Endothelial cell (in vitro differentiated cells): Measurements from ENCODE around the gene SLC30A2. TPM values are rescaled to one million over a fixed set of nuclear protein-coding genes. Genes with fewer than 3 reads are reported as not detected.

ENCODE experiments used
- DNase-seq: peaks from one replicate; pipeline ENCODE4 v3.0.0; 2021; ENCODE audit warnings: low spot score
- H3K27ac Mint-ChIP-seq: one replicate; pipeline ENCODE4 v1.8.0; 2021; ENCODE audit warnings: mixed read lengths, inconsistent platforms; ENCODE audit not compliant: unreplicated experiment
- H3K27me3 Mint-ChIP-seq: one replicate; pipeline ENCODE4 v1.8.0; 2021; ENCODE audit warnings: mild to moderate bottlenecking, moderate library complexity, mixed read lengths, inconsistent platforms; ENCODE audit not compliant: unreplicated experiment
- H3K36me3 Mint-ChIP-seq: one replicate; pipeline ENCODE4 v1.8.0; 2021; ENCODE audit warnings: mild to moderate bottlenecking, low read depth, mixed read lengths, inconsistent platforms; ENCODE audit not compliant: unreplicated experiment
- H3K4me1 Mint-ChIP-seq: one replicate; pipeline ENCODE4 v1.8.0; 2021; ENCODE audit warnings: mild to moderate bottlenecking, mixed read lengths, inconsistent platforms; ENCODE audit not compliant: unreplicated experiment
- H3K4me3 Mint-ChIP-seq: one replicate; pipeline ENCODE4 v1.8.0; 2021; ENCODE audit warnings: mild to moderate bottlenecking, mixed read lengths, inconsistent platforms; ENCODE audit not compliant: unreplicated experiment
- H3K9me3 Mint-ChIP-seq: one replicate; pipeline ENCODE4 v1.8.0; 2021; ENCODE audit warnings: mixed read lengths, inconsistent platforms; ENCODE audit not compliant: unreplicated experiment
- CTCF ChIP-seq: fragments of 200-600 bp; sonication (generic); IDR thresholded peaks from one replicate; pipeline ENCODE4 v1.5.0; 2021; ENCODE audit warnings: antibody characterized with exemption; ENCODE audit not compliant: unreplicated experiment
- total RNA-seq: library from RNA; stranded (reverse); fragmentation: NEBNext Ultra II Directional; extraction: Animal tissue kit (Norgen Biotek cat#: 25700); gene quantifications from one replicate; pipeline ENCODE4 v1.2.1, GENCODE V29; 2021; ENCODE audit not compliant: unreplicated experiment

SLC30A2 gene
- total RNA-seq, 1 donor from 2014 or later = not detected

GRCh38 chr1:26043765-26044164 is 2.2 kb downstream of the SLC30A2 start:
- peaks cover 26% of the 10 kb centered on the region for H3K27me3 Mint-ChIP-seq
- H3K4me3 Mint-ChIP-seq = no peak overlapping the region
- H3K36me3 Mint-ChIP-seq = no peaks in the 10 kb centered on the region
- TF ChIP-seq CTCF = no peak
- H3K9me3 Mint-ChIP-seq = no peaks in the 10 kb centered on the region
- no peak for DNase-seq
- H3K4me1 Mint-ChIP-seq = peaks cover 6% of the 10 kb centered on the region
- H3K27ac Mint-ChIP-seq = no peak overlapping the region

- DNase-seq = no peak
- Mint-ChIP-seq H3K4me3 (no peak overlapping the region), H3K36me3 (no peaks in the 10 kb centered on the region), H3K9me3 (no peaks in the 10 kb centered on the region), H3K27ac (no peak overlapping the region), H3K4me1 (peaks cover 6% of the 10 kb centered on the region), H3K27me3 (peaks cover 20% of the 10 kb centered on the region)
- no peak for TF ChIP-seq CTCF
Measured at GRCh38 chr1:26041978-26042377, 3.9 kb downstream of the SLC30A2 start.

- H3K4me3 Mint-ChIP-seq = no peak overlapping the region
- H3K27me3 Mint-ChIP-seq = peaks cover 20% of the 10 kb centered on the region
- H3K9me3 Mint-ChIP-seq = no peaks in the 10 kb centered on the region
- no peak for DNase-seq
- no peaks in the 10 kb centered on the region for H3K36me3 Mint-ChIP-seq
- peaks cover 6% of the 10 kb centered on the region for H3K4me1 Mint-ChIP-seq
- no peak for TF ChIP-seq CTCF
- no peak overlapping the region for H3K27ac Mint-ChIP-seq
Measured at GRCh38 chr1:26041401-26041800, 4.5 kb downstream of the SLC30A2 start.

- no peaks in the 10 kb centered on the region for H3K36me3 Mint-ChIP-seq
- no peak overlapping the region for H3K4me3 Mint-ChIP-seq
- no peaks in the 10 kb centered on the region for H3K4me1 Mint-ChIP-seq
- no peak for TF ChIP-seq CTCF
- H3K9me3 Mint-ChIP-seq = no peaks in the 10 kb centered on the region
- DNase-seq = no peak
- H3K27ac Mint-ChIP-seq = no peak overlapping the region
- peaks cover 15% of the 10 kb centered on the region for H3K27me3 Mint-ChIP-seq
Measured at GRCh38 chr1:26038904-26039303, 7.0 kb downstream of the SLC30A2 start.

GRCh38 chr1:26038477-26038876 is 7.4 kb downstream of the SLC30A2 start:
- no peak for TF ChIP-seq CTCF
- H3K36me3 Mint-ChIP-seq = no peaks in the 10 kb centered on the region
- H3K27me3 Mint-ChIP-seq = peaks cover 15% of the 10 kb centered on the region
- no peak overlapping the region for H3K4me3 Mint-ChIP-seq
- no peak overlapping the region for H3K27ac Mint-ChIP-seq
- H3K4me1 Mint-ChIP-seq = no peaks in the 10 kb centered on the region
- no peak for DNase-seq
- H3K9me3 Mint-ChIP-seq = no peaks in the 10 kb centered on the region
